Activated T-cell treated with anti-CD3 and anti-CD28 coated beads, Interleukin-2, amount 50 U/mL, for 4 hours (primary cell): Measurements from ENCODE around the gene ERCC2. TPM values are rescaled to one million over a fixed set of nuclear protein-coding genes. Genes with fewer than 3 reads are reported as not detected.

Experiments used
- total RNA-seq, 3 donors: library from RNA; stranded (reverse); gene quantifications; one replicate each; pipeline ENCODE4 v1.2.1, GENCODE V29; 2021

The ERCC2 gene
- total RNA-seq, 3 donors from 2014 or later, result 22.2 to 23.8 (median 23.8) TPM

Other genes starting within 250 kb of the ERCC2 start
- under 1 TPM; 0.30 to 0.45 (median 0.33) TPM for gene NKPD1, start 209.6 kb downstream of the ERCC2 start, total RNA-seq
- gene TRAPPC6A, start 192.3 kb downstream of the ERCC2 start, total RNA-seq, result 10 to 100 TPM in 1 of 3 donors, 1 to 10 TPM in 2; 8.5 to 11.5 (median 9.1) TPM
- 10 to 100 TPM; 12.3 to 15.5 (median 14.5) TPM for gene BLOC1S3, start 191.8 kb downstream of the ERCC2 start, total RNA-seq
- not detected for gene EXOC3L2, start 125.2 kb downstream of the ERCC2 start, total RNA-seq
- 10 to 100 TPM; 14.6 to 18.3 (median 15.9) TPM for gene MARK4, start 119.3 kb downstream of the ERCC2 start, total RNA-seq
- not detected for gene CKM, start 47.7 kb downstream of the ERCC2 start, total RNA-seq
- not detected for gene KLC3, start 29.8 kb downstream of the ERCC2 start, total RNA-seq
- 1 to 10 TPM; 1.6 to 6.8 (median 4.1) TPM for gene PPP1R13L, start 34.5 kb upstream of the ERCC2 start, total RNA-seq
- gene POLR1G, start 36.1 kb upstream of the ERCC2 start, total RNA-seq, result 10 to 100 TPM; 45.2 to 57.3 (median 49.1) TPM
- 10 to 100 TPM; 68.0 to 86.2 (median 85.7) TPM for gene ERCC1, start 53.3 kb upstream of the ERCC2 start, total RNA-seq
- 10 to 100 TPM; 10.5 to 13.4 (median 13.2) TPM for gene FOSB, start 97.4 kb upstream of the ERCC2 start, total RNA-seq
- 1 to 10 TPM in 2 of 3 donors, under 1 TPM in 1; 0.83 to 1.5 (median 1.5) TPM for gene RTN2, start 126.5 kb upstream of the ERCC2 start, total RNA-seq
- 1 to 10 TPM; 1.1 to 1.4 (median 1.3) TPM for gene PPM1N, start 127.9 kb upstream of the ERCC2 start, total RNA-seq
- 100 to 1,000 TPM; 135 to 164 (median 157) TPM for gene VASP, start 136.9 kb upstream of the ERCC2 start, total RNA-seq
- gene OPA3, start 214.2 kb upstream of the ERCC2 start, total RNA-seq, result 10 to 100 TPM; 14.1 to 15.5 (median 15.1) TPM
- under 1 TPM in 1 of 3 donors, not detected in 2; 0.05 TPM for gene GPR4, start 231.6 kb upstream of the ERCC2 start, total RNA-seq